ENCODE results near the gene AOPEP.

Gene AOPEP

DNA sequence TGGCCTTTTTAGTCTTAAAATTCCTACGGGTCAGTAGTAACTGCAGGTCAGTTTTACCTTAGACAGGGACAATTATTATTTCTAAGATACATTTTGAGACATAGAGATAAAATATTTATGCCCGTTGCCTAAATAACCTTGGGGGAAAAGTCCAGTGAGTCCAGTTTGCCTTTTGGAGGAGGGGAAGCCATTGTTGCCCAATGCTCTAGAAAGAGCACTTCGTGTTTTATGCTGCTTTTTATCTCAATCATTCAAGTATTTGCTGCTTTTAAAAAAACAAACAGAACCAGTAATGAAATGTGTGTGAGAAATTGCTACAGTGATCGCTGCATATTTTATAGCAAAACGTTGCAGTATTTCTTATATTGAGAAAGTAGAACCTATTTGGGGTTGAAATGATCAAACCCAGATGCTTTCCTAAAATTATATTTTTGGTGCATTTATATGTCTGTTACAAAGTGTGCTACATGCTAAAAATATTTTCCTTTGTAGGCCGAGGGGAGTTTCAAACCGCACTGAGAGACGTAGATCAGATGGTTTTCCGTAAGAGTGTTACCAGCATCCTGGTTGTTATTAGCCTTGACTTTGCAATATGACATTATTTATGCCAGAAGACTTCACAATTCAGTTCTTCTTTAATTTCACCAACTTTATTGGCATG lies 266.8 kb downstream of the AOPEP start:
- no peak for DNase-seq (ENCODE audit: low spot score)

GRCh38 chr9:94993821-94994165 lies 267.3 kb downstream of the AOPEP start:
- DNase-seq (ENCODE audit: low spot score): no peak

- no peak for DNase-seq (ENCODE audit: low spot score)
Measured at GRCh38 chr9:94995048-94995693, 268.7 kb downstream of the AOPEP start.

DNA sequence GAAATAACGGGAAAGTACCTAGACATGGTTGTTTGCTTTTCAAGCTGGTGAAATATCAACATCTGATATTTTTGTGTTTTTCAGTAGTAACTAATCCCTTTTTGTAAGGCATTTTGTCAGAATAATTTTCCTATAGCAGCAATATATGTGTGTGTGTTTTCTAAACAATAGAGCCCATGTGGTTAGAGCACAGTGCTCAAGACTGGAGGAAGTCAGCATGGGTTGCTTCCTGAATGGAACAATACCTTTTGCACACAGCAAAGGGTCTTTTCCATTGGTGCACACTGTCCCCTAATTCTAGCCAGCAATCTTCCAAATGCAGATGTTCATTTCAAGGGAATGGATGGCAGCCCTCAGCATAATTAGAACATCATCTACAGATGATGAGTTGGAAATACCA lies 270.1 kb downstream of the AOPEP start:
- no peak for DNase-seq (ENCODE audit: low spot score)

DNA sequence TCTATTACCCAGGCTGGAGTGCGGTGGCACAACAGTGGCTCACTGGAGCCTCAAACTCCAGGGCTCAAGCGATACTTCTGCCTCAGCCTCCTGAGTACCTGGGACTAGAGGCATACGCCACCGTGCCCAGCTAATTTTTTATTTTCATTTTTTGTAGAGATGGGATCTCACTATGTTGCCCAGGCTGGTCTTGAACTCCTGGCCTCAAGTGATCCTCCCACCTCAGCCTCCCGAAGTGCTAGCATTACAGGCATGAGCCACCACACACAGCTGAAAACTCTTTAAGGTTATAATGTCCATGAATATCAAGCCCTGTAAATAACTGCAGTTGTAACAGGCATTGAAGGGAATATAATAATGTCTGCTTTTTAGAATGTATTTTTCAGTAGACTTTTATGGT lies 271.2 kb downstream of the AOPEP start:
- DNase-seq (ENCODE audit: low spot score): no peak

- DNase-seq (ENCODE audit: low spot score): no peak
Measured at GRCh38 chr9:94999832-95000231, 273.3 kb downstream of the AOPEP start.

DNA sequence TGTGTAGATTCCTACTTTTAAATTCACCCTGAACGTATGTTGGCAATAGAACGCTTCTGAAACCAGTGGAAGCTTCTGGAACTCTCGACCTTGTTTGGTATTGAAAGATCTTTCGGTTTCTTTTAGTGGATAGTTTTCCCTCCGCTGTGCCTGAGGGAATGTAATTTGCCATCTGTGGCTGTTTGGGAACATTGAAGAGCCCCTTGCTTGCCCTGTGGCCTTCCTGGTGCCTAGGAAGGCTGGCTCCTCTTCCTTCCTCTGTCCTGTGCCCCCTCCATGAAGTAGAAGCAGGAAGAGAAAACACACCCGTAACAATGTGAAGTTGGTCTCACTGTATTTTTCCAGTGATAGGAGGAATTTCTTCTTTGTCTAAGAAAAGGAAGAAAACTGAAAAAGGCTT lies 274.3 kb downstream of the AOPEP start:
- no peak for DNase-seq (ENCODE audit: low spot score)

GRCh38 chr9:95001720-95002119 lies 275.2 kb downstream of the AOPEP start:
- no peak for DNase-seq (ENCODE audit: low spot score)

GRCh38 chr9:95003689-95004410 lies 277.4 kb downstream of the AOPEP start:
- peak; percentile 67 for DNase-seq (ENCODE audit: low spot score)

GRCh38 chr9:95004411-95005277 lies 278.1 kb downstream of the AOPEP start:
- DNase-seq (ENCODE audit: low spot score): peak; percentile 77

- DNase-seq (ENCODE audit: low spot score): no peak
Measured at GRCh38 chr9:95005278-95006143, 279.0 kb downstream of the AOPEP start.

GRCh38 chr9:95007226-95007869 lies 280.8 kb downstream of the AOPEP start:
- DNase-seq (ENCODE audit: low spot score): no peak

- DNase-seq (ENCODE audit: low spot score): no peak
Measured at GRCh38 chr9:95008151-95008771, 281.8 kb downstream of the AOPEP start.

- DNase-seq (ENCODE audit: low spot score): no peak
Measured at GRCh38 chr9:95009459-95009858, 283.0 kb downstream of the AOPEP start.

DNA sequence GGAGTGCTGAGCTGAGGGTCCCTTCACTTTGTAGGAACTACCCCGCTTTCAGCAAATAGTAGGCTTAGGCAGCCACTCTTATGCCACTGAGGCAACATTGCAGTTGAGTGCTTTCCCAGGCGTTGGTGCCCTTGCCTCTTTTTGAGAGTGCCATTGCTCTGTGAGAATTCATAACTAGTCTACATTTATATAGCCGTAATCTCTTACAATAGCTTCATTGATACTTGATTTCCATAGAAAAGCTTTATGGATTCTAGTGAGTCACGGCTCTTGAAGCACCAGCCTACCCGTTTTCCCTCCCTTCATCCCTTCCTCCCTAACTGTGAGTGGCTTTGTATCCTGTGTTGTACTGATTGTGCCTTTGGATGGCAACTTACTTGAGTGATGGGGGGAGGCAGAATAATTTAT lies 283.9 kb downstream of the AOPEP start:
- no peak for DNase-seq (ENCODE audit: low spot score)

DNA sequence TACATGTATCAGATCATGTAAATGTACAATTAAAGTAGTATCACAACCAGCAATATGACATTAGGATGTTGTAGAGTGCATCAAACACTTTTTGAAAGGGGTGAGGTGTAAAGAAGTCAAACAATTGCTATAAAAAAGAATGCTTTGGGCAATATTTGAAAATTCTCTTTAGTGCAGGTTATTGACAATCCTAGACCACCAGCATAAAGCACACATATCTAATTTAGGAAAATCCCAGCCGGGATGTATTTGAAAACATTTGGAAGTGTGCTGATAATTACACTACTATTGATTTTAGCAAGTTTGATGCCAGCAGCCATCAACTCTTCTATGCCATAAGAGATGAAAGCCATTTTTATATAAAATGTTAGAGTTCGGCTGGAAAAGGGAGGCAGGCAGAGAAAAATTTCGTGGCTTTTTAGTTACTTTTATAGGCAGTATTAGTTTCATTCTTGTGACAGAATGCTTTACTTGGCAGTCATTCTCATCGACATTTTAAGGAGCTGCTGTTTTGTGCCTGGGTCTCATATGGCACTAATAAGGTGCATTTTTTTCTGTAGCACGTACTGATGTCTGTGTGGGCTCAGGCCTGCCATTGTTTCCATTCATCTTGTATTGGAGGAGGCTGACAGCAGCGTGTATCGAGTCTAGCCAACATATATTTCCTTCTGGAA lies 285.7 kb downstream of the AOPEP start:
- no peak for DNase-seq (ENCODE audit: low spot score)

DNA sequence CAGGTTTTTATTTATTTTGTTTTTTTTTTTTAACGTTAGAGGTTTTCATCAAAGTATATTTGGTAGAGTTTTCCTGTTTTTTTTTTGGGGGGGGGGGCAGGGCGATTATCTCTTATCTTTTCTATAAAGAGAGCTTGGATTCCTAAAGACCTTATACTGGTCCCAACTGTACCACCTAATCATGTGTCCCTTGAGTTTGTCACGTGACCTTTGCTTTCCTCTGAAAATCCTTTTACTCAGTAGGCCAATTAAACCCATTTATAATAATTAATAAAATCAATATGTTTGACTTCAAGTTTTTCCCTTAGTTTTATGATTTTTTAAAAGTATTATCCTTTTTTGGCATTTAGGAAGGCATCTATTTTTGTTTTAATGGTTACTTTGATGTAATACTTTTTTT lies 286.4 kb downstream of the AOPEP start:
- DNase-seq (ENCODE audit: low spot score): no peak

DNA sequence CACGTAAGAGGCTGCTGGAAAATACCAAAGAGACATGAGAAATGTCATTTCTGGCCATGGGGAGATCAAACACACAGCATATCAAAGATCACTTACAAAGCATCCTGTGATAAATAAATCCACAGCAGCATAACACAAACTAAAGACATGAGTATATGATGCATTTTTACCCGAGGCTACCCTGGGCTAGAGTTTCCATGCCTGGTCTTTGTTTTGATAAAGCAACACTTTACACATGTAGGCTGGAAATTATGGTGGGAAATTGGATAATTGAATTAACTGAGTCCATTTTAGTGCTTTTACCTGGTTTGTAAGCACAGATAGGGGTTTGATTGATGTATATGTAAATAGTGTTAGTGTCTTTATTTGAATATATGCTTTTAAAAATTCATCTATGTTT lies 288.4 kb downstream of the AOPEP start:
- DNase-seq (ENCODE audit: low spot score): no peak

DNA sequence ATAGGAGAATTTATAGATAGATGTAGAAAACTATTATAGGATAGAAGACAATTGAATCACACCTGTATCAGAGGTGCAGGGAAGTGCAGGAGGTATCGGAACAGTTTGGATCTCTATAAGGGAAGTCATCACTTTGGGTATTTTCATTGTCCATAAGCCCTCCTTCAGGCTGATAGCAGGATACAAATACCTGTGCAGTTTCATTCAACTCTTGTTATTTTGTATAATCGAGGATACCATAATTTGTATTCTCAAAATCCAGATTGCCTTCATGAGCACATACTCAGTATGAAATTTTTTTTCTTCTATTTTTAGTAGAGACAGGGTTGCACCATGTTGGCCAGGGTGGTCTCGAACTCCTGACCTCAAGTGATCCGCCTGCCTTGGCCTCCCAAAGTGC lies 289.1 kb downstream of the AOPEP start:
- no peak for DNase-seq (ENCODE audit: low spot score)

DNA sequence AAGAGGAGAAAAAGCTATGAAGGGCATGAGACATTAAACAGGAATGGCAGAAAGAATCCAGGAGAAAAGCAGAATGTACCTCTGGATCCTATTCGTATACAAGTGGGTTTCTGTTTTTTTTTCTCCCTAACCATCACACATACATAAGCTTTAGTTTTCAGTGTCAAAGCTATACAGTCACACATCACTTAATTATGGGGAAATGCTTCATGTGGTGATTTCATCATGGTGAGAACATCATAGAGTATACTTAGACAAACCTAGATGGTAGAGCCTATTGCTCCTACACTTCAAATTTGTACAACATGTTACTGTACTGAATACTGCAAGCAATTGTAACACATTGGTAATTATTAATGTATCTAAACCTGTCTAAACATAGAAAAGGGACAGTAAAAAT lies 290.6 kb downstream of the AOPEP start:
- DNase-seq (ENCODE audit: low spot score): no peak

Data from iPS-NIHi11 (cell line).